Activated T-cell treated with anti-CD3 and anti-CD28 coated beads, Interleukin-2, amount 50 U/mL, for 48 hours (primary cell): ENCODE measurements around the gene SYNDIG1.

Source experiments
- DNase-seq, 2 experiments: peaks; one replicate each; pipeline ENCODE4 v3.0.0-alpha.2; 2020

Gene SYNDIG1

DNA sequence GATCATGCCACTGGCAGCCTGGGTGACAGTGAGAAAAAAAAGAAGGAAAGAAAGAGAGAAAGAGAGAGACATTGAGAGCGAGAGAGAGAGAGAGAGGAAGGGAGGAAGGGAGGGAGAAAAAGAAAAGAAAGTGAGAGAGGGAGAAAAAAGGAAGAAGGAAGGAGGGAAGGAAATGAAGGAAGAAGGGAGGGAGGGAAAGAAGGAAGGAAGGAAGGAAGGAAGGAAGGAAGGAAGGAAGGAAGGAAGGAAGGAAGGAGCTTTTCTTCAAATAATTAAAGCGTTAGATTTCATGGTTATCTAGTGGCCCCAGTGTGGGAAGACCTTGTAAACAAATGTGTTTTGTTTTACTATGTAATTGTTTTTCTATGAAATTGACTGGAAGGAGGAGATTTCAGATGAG, 170.8 kb downstream of the SYNDIG1 start:
- DNase-seq = no peak

DNA sequence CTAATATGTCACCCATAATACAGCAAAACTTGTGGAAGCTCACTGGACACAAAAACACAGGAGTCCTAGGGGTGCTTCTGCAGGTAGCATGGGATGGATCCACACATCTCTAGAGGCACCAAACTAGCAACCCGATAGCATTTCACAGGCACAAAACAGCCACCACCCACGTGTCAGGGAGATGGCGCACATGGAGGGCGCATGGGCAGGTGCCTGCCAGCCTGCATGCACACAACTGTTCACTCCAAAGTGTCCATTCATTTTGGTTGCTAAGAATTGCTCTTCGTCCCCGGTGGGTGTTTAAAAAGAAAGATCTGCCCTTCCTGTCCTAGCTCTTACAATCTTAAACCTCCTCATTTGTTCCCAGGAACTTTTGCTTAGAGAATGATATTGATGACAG, 171.3 kb downstream of the SYNDIG1 start:
- no peak for DNase-seq

DNA sequence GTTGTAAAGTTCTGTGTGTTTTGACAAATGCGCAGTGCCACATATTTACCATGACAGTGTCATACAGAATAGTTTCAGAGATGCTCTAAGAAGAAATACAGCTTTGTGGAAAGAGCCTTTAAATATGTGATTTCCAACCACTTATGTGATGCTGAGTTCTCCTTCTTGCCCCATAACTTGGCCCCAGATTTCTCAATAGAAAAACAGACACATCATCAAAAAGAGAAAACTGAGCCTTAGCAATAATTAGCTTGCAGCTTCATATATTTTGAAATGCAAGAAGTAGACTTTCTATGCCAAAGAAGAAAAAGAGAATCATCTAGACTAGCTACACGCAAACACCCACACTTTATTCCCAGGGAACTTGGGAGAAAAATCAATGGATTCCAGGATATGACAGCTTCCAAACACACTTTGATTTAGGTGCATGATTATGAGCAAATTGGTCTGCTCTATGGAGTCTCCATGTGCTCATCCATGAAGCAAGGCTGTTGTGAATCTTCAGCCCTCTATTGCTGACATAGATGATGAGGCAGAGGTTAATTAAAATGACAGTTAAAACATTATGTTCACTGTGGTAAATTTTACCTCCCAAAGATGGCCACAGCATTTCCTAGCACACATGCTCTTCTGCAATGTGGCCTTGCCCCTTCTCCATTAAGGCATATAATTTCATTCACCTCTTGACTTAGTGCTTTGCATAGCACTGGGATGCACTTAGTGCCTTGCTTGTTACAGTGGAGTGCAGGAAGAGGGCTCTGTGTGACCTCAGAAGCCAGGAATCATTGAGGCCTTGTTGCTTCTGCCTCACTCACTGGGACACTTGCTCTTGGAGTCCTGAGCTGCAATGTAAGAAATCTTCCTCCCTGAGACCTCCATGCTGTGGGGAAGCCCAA, 174.6 kb downstream of the SYNDIG1 start:
- DNase-seq = no peak

DNA sequence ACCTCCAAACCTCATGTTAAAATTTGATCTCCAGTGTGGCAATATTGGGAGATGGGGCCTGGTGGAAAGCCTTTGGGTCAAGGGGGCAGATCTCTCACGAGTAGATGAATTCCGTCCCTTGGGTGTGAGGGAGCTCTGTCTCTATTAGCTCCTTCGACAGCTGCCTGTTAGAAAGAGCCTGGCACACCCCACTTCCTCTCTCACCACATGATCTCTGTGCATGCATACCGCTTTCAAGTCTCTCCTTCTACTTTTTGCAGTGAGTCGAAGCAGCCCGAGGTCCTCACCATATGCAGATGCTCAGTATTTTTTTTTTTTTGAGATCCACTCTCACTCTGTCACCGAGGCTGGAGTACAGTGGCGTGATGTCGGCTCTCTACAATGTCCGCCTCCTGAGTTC, 176.9 kb downstream of the SYNDIG1 start:
- DNase-seq = no peak

- DNase-seq = no peak
Observed at GRCh38 chr20:24647713-24648112, 178.3 kb downstream of the SYNDIG1 start.

GRCh38 chr20:24648481-24648880, 179.1 kb downstream of the SYNDIG1 start:
- no peak for DNase-seq

GRCh38 chr20:24648919-24649318, 179.5 kb downstream of the SYNDIG1 start:
- DNase-seq = no peak

GRCh38 chr20:24649787-24650490, 180.5 kb downstream of the SYNDIG1 start:
- DNase-seq = no peak

DNA sequence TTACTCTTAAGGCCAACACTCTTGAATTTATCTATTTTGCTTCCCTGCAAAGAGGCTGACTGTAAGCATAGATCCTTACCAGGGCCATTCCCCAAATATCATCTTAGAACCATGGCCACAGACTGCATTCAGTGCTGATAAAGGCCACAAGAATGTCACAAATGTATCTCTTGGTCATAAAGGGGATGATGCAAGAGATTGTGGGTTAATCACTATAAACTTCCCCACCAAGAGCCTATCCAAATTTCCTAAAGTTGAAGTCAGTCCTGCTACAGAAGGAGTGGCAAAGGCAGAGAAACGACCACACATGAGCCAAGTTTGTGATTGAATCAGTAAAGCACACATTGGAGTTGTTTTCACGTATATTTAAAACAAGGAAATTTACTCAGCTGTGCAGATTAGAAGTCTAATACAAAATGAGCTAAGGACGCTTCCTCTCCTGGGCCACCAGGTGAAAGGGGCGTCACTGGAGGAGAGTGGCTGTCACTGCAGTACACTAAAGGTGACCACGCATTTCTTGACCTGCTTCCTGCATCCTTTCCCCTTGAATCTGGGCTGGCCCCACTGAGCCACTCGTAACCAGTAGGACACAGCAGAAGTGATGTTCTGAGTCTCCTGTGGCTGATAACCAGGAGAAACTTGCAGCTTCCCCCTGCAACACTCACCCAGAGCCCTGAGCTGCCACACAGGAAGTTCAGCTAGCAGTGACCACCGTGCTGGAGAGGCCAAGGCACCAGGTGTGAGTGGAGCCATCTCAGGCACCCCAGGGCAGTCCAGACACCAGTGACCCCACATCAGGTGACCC, 181.9 kb downstream of the SYNDIG1 start:
- no peak for DNase-seq

DNA sequence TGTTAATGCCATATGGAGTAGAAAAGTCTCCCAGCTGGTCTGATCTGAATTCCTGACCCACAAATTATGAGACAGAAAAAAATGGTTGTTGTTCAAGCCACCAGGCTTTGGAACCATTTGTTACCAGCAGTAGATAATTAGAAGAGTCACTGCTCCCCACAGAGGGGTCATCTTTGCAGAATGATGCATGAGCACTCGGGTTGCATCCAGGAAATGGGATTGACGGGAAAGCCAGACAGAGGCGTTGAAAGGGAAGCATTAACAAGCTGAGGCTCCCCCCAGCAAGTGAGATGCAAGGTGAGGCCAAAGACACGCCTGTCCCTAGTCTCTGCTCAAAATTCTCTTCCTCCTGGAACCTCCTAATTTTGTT, 182.5 kb downstream of the SYNDIG1 start:
- no peak for DNase-seq

- DNase-seq = no peak
Observed at GRCh38 chr20:24653306-24653705, 183.9 kb downstream of the SYNDIG1 start.

DNA sequence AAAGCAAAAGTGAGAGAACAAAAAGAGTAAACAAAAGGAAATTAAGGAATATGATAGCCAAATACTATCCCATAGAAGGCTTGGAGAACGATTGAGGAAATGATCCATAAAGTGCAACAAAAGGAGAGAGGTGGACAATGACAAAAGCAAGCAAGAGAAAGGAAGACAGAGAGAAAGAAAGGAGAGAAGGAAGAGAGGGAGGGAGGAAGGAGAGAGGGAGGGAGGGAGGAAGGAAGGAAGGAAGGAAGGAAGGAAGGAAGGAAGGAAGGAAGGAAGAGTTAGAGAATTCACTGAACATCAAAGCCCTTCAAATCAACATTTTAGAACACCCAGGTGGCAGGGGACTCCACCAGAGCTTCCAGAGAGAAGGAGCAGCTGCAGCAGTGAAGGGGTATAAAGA, 185.0 kb downstream of the SYNDIG1 start:
- no peak for DNase-seq

- DNase-seq = no peak
Observed at GRCh38 chr20:24656391-24656790, 187.0 kb downstream of the SYNDIG1 start.

GRCh38 chr20:24657196-24657595, 187.8 kb downstream of the SYNDIG1 start:
- no peak for DNase-seq

- DNase-seq = no peak
Observed at GRCh38 chr20:24657878-24658620, 188.6 kb downstream of the SYNDIG1 start.

GRCh38 chr20:24658920-24659660, 189.7 kb downstream of the SYNDIG1 start:
- DNase-seq = no peak

DNA sequence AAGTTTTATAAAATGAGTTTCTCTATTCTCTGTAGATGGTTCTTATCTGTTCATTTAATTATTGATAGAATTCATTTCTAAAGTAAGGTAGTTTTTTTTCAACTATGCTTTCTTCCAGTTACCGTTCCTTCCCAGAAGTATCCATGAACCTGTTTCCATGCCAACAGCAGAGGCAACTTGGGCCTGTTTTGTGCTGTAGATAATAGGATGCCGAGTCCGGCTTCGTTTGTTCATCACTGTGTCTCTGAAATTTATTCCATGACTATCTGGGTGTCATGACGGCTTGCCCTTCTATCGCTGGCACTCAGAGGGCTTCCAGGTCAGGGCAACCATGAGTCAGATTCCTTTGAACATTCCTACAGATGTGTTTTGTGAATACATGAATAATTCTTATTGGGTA, 190.4 kb downstream of the SYNDIG1 start:
- DNase-seq = no peak

DNA sequence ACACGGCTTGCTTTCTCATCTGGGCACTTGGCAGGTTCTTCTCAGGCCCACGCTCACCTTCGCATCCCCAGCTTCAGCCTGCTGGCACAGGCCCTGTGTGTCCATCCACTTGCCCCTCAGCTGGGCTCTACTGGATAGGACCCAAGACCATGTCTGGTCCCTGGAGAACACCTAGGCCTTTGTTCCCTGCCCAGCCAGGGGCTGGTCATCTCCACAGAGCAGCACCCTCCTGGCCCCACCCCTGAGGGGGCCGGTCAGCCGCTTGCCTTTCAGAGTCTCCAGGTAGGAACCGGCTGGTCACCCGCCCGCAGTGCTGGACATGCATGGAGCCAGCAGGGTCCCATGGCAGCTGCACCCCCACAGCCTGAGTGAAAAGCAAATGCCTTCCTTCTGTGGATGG, 191.2 kb downstream of the SYNDIG1 start:
- DNase-seq = no peak

- DNase-seq = no peak
Observed at GRCh38 chr20:24661255-24661654, 191.8 kb downstream of the SYNDIG1 start.

DNA sequence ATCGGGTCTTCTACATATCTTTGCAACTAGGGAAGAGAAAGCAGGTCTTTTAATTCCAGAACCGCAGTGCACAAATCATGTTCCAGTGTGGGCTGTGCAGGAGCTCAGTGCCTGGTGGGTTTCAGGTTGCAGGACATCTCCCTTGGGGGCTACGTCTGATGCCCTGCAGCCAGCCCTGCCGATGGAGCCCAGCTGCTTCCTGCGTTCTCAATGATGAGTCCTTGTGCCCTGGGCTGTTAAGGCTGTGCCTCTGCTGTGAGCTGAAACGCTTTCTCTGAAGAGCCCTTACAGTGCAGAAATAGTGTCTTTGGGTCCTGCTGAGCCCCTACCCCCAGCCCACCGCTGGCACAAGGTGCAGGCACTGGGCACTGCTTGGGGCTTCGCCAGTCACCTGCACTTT, 192.9 kb downstream of the SYNDIG1 start:
- DNase-seq = no peak

GRCh38 chr20:24662752-24663365, 193.4 kb downstream of the SYNDIG1 start:
- no peak for DNase-seq

DNA sequence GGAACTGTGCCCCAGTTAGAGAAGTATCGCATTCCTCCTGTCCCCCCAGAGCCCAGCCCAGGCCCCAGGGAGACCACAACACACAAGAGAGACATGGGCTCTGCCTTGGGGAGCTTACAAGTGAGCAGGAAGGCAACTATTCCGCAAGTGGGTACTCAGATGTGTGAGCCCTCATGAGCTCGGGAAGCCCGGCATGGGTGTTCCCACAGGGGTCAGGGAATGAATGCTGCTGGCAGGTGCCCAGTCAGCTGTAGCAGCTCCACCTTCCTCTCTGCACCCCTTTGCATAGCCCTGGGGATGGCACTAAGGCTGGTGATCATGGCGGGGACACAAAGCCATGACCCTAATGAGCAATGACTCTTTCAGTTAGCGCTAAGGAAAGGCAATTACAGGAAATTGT, 194.1 kb downstream of the SYNDIG1 start:
- no peak for DNase-seq
